GM21737 (cell line): Measurements from ENCODE around the gene TSSK6.

Experiments
- ATAC-seq: cut with Tn5 transposase; IDR thresholded peaks from one replicate; pipeline ENCODE4 v1.9.1; 2021; ENCODE audit warnings: mild to moderate bottlenecking, moderate library complexity; ENCODE audit not compliant: unreplicated experiment

Gene TSSK6

GRCh38 chr19:19544954-19545591 lies 29.7 kb upstream of the TSSK6 start:
- no peak for ATAC-seq

- ATAC-seq: no peak
Measured at GRCh38 chr19:19544257-19544953, 29.1 kb upstream of the TSSK6 start.

GRCh38 chr19:19543640-19544039 lies 28.3 kb upstream of the TSSK6 start:
- no peak for ATAC-seq

DNA sequence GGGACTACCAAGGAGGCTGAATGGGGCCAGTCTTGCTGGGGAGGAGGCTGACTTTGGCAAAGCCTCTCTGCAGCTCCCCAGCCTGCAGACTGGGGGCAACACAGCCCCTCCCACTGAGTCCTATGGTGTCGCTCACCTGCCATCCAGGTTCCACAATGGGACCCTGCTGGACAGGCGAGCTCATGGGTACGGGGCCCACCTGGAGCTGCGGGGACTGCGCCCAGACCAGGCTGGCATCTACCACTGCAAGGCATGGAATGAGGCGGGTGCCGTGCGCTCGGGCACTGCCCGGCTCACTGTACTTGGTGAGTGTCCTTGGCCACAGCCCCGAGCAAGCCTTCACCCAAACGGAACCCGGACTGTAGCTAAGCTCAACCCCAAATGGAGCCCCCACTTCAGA lies 27.8 kb upstream of the TSSK6 start:
- no peak for ATAC-seq

DNA sequence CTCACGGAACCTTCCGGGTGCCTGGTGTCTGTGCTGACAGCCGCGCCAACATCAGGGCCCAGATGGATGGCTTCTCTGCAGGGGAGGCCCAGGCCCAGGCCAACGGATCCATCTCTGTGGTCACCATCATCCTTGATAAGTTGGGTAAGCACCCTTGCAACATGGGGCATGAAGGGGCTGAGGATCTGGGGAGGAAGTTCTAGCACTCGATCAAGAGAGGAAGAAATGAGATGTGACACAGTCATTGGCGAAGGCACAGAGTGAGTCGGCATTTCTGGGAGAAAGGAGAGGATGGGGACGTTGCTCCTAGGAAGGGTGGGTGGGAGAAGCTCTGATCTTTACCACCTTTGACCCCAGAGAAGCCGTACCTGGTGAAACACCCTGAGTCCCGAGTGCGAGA lies 27.2 kb upstream of the TSSK6 start:
- ATAC-seq: no peak

DNA sequence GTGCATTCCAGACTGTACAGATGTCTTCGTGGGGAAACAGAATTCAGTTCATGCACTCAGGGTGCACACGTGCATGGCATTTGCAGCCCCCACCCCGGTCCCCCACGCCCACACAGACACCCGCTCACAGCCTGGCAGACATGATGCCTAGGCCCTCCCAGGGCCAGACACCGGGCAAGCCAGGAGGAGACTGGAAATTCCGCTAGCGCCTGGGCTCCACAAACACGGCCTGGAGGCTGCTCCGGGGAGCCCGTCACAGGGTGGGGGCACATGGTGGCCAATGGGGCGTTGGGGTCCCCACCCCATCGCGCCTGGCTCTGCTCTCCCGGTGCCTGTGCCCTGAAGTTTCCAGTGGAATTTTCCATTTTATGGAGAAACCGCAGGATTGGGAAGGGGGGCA lies 26.3 kb upstream of the TSSK6 start:
- no peak for ATAC-seq

DNA sequence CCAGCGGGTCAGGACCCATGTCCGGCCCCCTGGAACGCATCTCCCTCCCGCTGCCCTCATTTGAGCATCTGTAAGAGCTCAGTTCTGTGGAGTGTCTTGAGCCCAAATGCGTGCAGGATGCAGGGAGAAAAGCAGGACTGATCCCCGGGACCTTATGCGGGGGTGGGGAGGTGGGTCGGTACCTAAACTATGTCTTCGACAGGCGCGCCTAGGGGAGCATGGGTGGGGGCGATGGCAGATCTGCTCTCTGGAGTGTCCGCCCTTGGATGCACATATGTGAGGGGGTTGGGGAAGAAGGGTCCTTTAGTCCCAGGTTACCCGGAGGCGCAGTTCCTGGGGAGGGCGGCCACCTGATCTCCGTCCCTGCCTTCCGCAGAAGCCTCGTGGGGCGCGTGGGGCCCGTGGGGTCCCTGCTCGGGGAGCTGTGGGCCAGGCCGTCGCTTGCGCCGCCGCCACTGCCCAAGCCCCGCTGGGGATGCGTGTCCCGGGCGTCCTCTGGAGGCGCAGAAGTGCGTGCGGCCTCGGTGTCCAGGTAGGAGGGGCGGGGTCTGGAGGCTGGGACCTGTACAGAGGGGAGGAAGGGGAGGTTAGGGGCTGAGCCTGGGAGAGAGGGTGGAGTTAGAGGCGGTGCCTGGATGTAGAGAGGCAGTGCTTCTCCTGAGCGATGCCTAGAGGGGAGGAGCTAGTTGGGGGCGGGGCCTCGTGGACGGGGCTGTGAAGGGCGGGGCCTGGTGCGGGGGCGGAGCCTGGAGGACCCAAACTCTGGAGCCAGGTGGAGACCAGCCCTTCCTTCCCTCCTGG lies 25.6 kb upstream of the TSSK6 start:
- no peak for ATAC-seq

- no peak for ATAC-seq
Measured at GRCh38 chr19:19540064-19540714, 24.8 kb upstream of the TSSK6 start.

DNA sequence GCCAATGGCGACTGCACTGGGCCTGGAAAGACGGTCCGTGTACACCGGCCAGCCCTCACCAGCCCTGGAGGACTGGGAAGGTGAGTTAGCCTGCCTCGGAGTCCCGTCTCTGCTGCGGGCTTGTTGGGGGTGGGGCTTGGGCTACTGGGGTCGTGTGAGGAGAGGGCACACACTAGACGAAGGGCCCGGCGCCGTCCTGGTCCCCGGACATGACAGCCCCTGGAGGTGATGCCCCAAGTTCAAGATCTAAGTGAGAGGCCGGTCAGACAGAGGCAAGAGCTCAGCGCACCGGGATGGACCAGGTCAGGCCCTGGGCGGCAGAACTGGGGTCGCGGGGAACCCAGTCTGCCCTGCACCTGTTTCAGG lies 24.3 kb upstream of the TSSK6 start:
- no peak for ATAC-seq

DNA sequence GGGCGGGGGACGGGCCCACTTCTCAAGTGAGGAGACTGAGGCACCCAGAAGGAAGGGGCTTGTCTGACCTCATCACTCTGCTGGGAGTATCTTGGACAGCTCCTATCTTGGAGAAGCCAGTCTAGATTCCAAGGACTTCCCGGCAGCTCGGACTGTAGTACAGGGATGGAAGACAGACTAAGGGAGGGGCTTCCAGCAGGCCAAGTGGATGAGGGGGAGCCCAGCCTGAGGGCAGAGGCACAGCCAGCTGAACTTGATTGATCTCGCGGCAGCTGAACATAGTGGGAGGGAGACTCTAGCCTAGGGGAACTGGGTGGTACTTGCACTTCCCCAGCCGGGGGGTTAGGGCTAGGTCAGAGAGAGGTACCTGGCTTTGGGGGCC lies 23.4 kb upstream of the TSSK6 start:
- no peak for ATAC-seq

- no peak for ATAC-seq
Measured at GRCh38 chr19:19538061-19538784, 22.9 kb upstream of the TSSK6 start, which contains the start of gene CILP2. Gene CILP2 (plus strand): TSS chr19:19538265. CDS start chr19:19538350, 85 bp downstream.

GRCh38 chr19:19537075-19538048 lies 22.0 kb upstream of the TSSK6 start:
- no peak for ATAC-seq

- no peak for ATAC-seq
Measured at GRCh38 chr19:19535311-19536191, 20.2 kb upstream of the TSSK6 start.

GRCh38 chr19:19534556-19535265 lies 19.4 kb upstream of the TSSK6 start:
- ATAC-seq: no peak

DNA sequence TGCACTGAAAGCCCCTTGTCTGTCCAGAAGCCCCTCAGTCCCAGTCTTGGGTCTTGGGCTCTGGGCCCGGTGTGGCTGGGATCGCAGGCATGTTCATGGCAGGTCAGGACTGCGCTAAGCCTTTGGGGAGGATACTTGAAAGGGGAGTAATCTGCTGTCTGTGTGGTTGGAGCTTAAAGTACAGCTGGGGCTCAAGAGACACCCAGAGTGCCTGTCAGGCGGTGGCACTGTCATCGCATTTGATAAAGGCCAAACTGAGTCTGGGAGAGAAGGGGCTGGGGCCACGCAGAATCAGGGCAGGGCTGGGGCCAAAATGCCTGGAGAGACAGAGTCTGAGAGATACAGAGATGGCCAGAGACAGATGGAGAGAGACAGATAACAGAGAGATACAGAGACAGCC lies 18.5 kb upstream of the TSSK6 start:
- ATAC-seq: no peak

DNA sequence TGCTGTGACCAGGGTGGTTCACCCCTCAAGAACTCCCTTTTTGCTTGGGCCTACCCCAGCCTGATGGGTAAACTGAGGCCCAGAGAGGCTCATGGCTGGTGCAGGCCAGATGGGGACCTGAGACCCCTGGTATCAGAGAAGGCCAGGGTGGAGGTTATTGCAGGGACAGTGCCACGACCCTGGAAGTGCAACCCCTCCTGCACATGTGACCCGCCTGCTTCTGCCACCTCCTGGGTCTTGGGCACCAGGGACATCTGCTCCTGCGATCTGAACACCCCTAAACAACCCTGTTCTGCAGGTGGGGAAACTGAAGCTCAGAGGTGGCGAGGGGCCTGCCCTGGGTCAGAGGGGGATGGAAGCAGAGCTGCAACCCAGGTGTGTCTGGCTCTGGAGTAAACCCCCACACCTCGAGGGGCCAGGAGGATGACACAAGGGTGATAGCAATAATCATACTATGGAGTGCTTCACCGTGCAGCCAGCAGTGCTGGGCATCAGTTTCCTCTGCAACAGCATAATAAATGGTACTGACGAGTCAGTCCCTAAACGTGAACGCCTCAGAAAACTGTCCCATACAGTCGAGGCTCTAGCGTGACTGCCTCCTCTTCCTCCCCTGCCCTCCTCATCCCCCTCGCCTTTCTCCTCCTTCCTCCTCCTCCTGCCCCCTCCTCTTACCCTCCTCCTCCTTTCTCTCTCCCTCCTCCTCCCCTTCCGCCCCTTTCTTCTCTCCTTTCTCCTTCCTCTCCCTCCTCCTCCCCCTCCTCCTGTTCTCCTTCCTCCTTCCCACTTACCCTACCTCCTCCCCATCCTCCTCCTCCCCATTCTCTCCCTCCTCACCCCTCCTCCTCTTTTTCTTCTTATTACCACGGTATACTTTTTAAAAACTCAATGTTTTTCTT lies 17.7 kb upstream of the TSSK6 start:
- ATAC-seq: no peak
